Measurements from ENCODE around the gene EPN2.
"Not testable (repeated sequence)": the region's sequence is repeated elsewhere in the genome, so short reads cannot be mapped to it uniquely, and the experiment has no call there.

Gene EPN2

GRCh38 chr17:19345486-19346350 is 108.6 kb downstream of the EPN2 start:
- Histone ChIP-seq H3K4me3 (no peak overlapping the region), H3K27ac (peak overlapping the region; percentile 69 to 94)
- no peak for TF ChIP-seq CTCF (IDR thresholded peaks at IDR 0.05)
- no peak for DNase-seq (ENCODE audit: low spot score)

- DNase-seq (ENCODE audit: low spot score): peak; percentile 91
- H3K27ac ChIP-seq: peak overlapping the region; percentile 69 to 94
These were observed 109.4 kb downstream of the EPN2 start for GRCh38 chr17:19346351-19347255.

GRCh38 chr17:19347323-19348080 is 110.3 kb downstream of the EPN2 start:
- H3K27ac ChIP-seq: peak overlapping the region; percentile 69 to 94
- no peak overlapping the region for H3K4me3 ChIP-seq
- DNase-seq (ENCODE audit: low spot score): peak; percentile 69
- TF ChIP-seq CTCF (IDR thresholded peaks at IDR 0.05): no peak

More at GRCh38 chr17:19346351-19347255, 109.4 kb downstream of the EPN2 start:
- no peak for TF ChIP-seq CTCF (IDR thresholded peaks at IDR 0.05)
- H3K4me3 ChIP-seq: no peak overlapping the region

GRCh38 chr17:19348081-19348650 is 111.0 kb downstream of the EPN2 start:
- Histone ChIP-seq H3K4me3 (no peak overlapping the region), H3K27ac (peak overlapping the region in 1 of 2 donors; percentile 94)
- no peak for DNase-seq (ENCODE audit: low spot score)
- TF ChIP-seq CTCF (IDR thresholded peaks at IDR 0.05): no peak

GRCh38 chr17:19348806-19349205 is 111.6 kb downstream of the EPN2 start:
- TF ChIP-seq CTCF (IDR thresholded peaks at IDR 0.05): no peak
- Histone ChIP-seq H3K27ac (no peak overlapping the region), H3K4me3 (no peak overlapping the region)
- DNase-seq (ENCODE audit: low spot score): peak; percentile 21

GRCh38 chr17:19353401-19353800 is 116.2 kb downstream of the EPN2 start:
- not testable (repeated sequence) for H3K4me3 ChIP-seq; DNase-seq (ENCODE audit: low spot score); H3K27ac ChIP-seq
